H1 (cell line): ENCODE measurements around the gene SLU7. TPM values are rescaled to one million over a fixed set of nuclear protein-coding genes. Genes with fewer than 3 reads are reported as not detected.

Experiments
- ASH2L ChIP-seq: fragments of 200-600, 300-600 bp; sonication (generic); IDR thresholded peaks from one replicate; pipeline ENCODE4 v1.7.1; 2017; ENCODE audit warnings: low read length
- BRCA1 ChIP-seq: IDR thresholded peaks from 2 replicates; pipeline ENCODE4 v1.6.1; 2012; ENCODE audit warnings: low read depth, low read length, improper control_type of control experiment
- CHD2 ChIP-seq: IDR thresholded peaks from 2 replicates; pipeline ENCODE4 v1.6.1; 2012; ENCODE audit warnings: low read length, improper control_type of control experiment
- EZH2 ChIP-seq: fragments of 200-600 bp; sonication (generic); IDR thresholded peaks from 2 replicates; pipeline ENCODE4 v1.7.1; 2012; ENCODE audit warnings: low read depth, mild to moderate bottlenecking, moderate library complexity, low read length, inconsistent platforms; ENCODE audit not compliant: severe bottlenecking
- KDM1A ChIP-seq: fragments of 200-600, 300-600 bp; sonication (generic); IDR thresholded peaks from 2 replicates; pipeline ENCODE4 v1.7.1; 2016; ENCODE audit warnings: mild to moderate bottlenecking, low read length, borderline replicate concordance
- RFX5 ChIP-seq: IDR thresholded peaks from 2 replicates; pipeline ENCODE4 v1.6.1; 2011; ENCODE audit warnings: low read depth, low read length, improper control_type of control experiment, borderline replicate concordance
- RXRA ChIP-seq: IDR thresholded peaks from 2 replicates; pipeline ENCODE4 v1.6.1; 2011; ENCODE audit warnings: low read depth, mild to moderate bottlenecking, low read length, moderate library complexity; ENCODE audit not compliant: insufficient read depth
- SP2 ChIP-seq: IDR thresholded peaks from 2 replicates; pipeline ENCODE4 v1.6.1; 2012; ENCODE audit warnings: mild to moderate bottlenecking, low read length, inconsistent platforms
- TBP ChIP-seq: IDR thresholded peaks from 2 replicates; pipeline ENCODE4 v1.6.1; 2011; ENCODE audit warnings: low read depth, low read length, improper control_type of control experiment
- TEAD4 ChIP-seq: IDR thresholded peaks from 2 replicates; pipeline ENCODE4 v1.6.1; 2012; ENCODE audit warnings: low read depth, low read length, inconsistent platforms, mixed read lengths
- polyA plus RNA-seq, 7 experiments: library from polyadenylated mRNA; depleted of rRNA in 3 of 7; stranded (reverse) in 5 of 7; unstranded in 2 of 7; fragments of >200 nt in 5 of 7; fragments of 200-250 nt in 2 of 7; gene quantifications; 1 replicate in 5 of 7; 2 replicates in 1 of 7; 4 replicates in 1 of 7; pipeline versions ENCODE4 v1.2.1 to v1.2.3, GENCODE V29; 2011 to 2013; ENCODE audit warnings: missing spikeins in 2 of 7, mixed read lengths in 2 of 7
- total RNA-seq: library from RNA; stranded (reverse); fragmentation: NEBNext Ultra II Directional; extraction: Animal tissue kit (Norgen Biotek cat#: 25700); gene quantifications from 2 replicates; pipeline ENCODE4 v1.2.1, GENCODE V29; 2021

The SLU7 gene
- total and polyA plus RNA-seq, 2 of the 8 experiments (the other 6 are each of a cell fraction or from before 2014, with no cell fraction given) = 6.0 to 34.1 TPM

GRCh38 chr5:160395111-160395510 is 23.8 kb downstream of the SLU7 start (continued):
- TF ChIP-seq RXRA (no peak), SP2 (no peak), CHD2 (no peak), BRCA1 (no peak), TEAD4 (no peak), TBP (no peak), RFX5 (no peak), ASH2L (no peak), KDM1A (no peak), EZH2 (no peak)
- TF ChIP-seq, all 59 proteins: peak for 0
